Natural killer cell (primary cell): ENCODE measurements around the gene FAM217B. TPM values are rescaled to one million over a fixed set of nuclear protein-coding genes. Genes with fewer than 3 reads are reported as not detected.

ENCODE experiments used
- ATAC-seq, 3 donors: fragments of 150-1000 bp in 2 of 3; fragments of 200-7000 bp in 1 of 3; cut with Tn5 transposase; 1 replicate in 1 of 3; 2 replicates in 2 of 3; pipeline ENCODE4 v1.10.0; 2021; ENCODE audit warnings: mild to moderate bottlenecking in 2 of 3, moderate library complexity in 2 of 3
- DNase-seq, 2 donors: peaks; one replicate each; pipeline versions ENCODE4 v3.0.0 to v3.0.0-alpha.2; 2013 to 2021; ENCODE audit warnings: mixed read lengths in 1 of 2
- H3K27ac ChIP-seq: one replicate; pipeline ENCODE4 v1.5.1; 2013; ENCODE audit warnings: mild to moderate bottlenecking, low read length
- H3K27me3 ChIP-seq: one replicate; pipeline ENCODE4 v1.6.1; 2013; ENCODE audit warnings: low read length; ENCODE audit not compliant: control insufficient read depth, insufficient read depth
- H3K36me3 ChIP-seq: one replicate; pipeline ENCODE4 v1.6.1; 2013; ENCODE audit warnings: low read length; ENCODE audit not compliant: control insufficient read depth, insufficient read depth
- H3K4me1 ChIP-seq: one replicate; pipeline ENCODE4 v1.6.1; 2013; ENCODE audit warnings: low read length; ENCODE audit not compliant: control insufficient read depth, insufficient read depth
- H3K4me3 ChIP-seq: one replicate; pipeline ENCODE4 v1.5.1; 2013; ENCODE audit warnings: low read length
- H3K9me3 ChIP-seq: one replicate; pipeline ENCODE4 v1.6.1; 2013; ENCODE audit warnings: low read length; ENCODE audit not compliant: control insufficient read depth, insufficient read depth
- H3K27ac Mint-ChIP-seq, 2 donors: one replicate each; pipeline ENCODE4 v1.8.0; 2022; ENCODE audit warnings: mild to moderate bottlenecking in 2 of 2, mixed read lengths in 2 of 2, moderate library complexity in 1 of 2
- H3K27me3 Mint-ChIP-seq, 2 donors: one replicate each; pipeline ENCODE4 v1.8.0; 2022; ENCODE audit warnings: low read depth in 2 of 2, mixed read lengths in 2 of 2
- H3K36me3 Mint-ChIP-seq: one replicate; pipeline ENCODE4 v1.8.0; 2022; ENCODE audit warnings: mixed read lengths
- H3K4me1 Mint-ChIP-seq, 2 donors: one replicate each; pipeline ENCODE4 v1.8.0; 2022; ENCODE audit warnings: mixed read lengths in 2 of 2
- H3K4me3 Mint-ChIP-seq: one replicate; pipeline ENCODE4 v1.8.0; 2022; ENCODE audit warnings: mild to moderate bottlenecking, moderate library complexity, mixed read lengths
- H3K9me3 Mint-ChIP-seq, 2 donors: one replicate each; pipeline ENCODE4 v1.8.0; 2022; ENCODE audit warnings: mixed read lengths in 2 of 2
- CTCF ChIP-seq: fragments of 200-600 bp; IDR thresholded peaks from one replicate; pipeline ENCODE4 v1.8.0; 2022; ENCODE audit warnings: antibody characterized with exemption
- WGBS: methylation state at CpG from one replicate; pipeline ENCODE4 v1.1.7; 2013; ENCODE audit warnings: missing lambda C conversion rate; ENCODE audit not compliant: insufficient coverage; 5-methylcytosine and 5-hydroxymethylcytosine counted together
- intact Hi-C: fragments of 100-400 bp; cut with micrococcal nuclease; formaldehyde crosslinking; loops from one replicate; pipeline ENCODE4 v1.14.2; 2022
- total RNA-seq, 4 donors: library from RNA; stranded (reverse); fragments of 120-200 nt in 1 of 4; gene quantifications; one replicate each; pipeline versions ENCODE4 v1.2.3 to v1.2.4, GENCODE V29; 2013 to 2022

FAM217B gene
- total RNA-seq, 3 donors from 2014 or later (not counting 1 experiment from before 2014, with no cell fraction given): 17.1 to 31.1 (median 27.7) TPM

- Mint-ChIP-seq H3K9me3 (no peaks in the 10 kb centered on the region), H3K4me1 (no peaks in the 10 kb centered on the region), H3K4me3 (no peak overlapping the region), H3K27me3 (no peaks in the 10 kb centered on the region), H3K36me3 (peaks cover 7% of the 10 kb centered on the region), H3K27ac (no peak overlapping the region)
- intact Hi-C loops: no loop called here
- Histone ChIP-seq H3K9me3 (no peaks in the 10 kb centered on the region), H3K4me3 (no peak overlapping the region), H3K27ac (no peak overlapping the region), H3K27me3 (no peaks in the 10 kb centered on the region), H3K4me1 (no peaks in the 10 kb centered on the region), H3K36me3 (no peaks in the 10 kb centered on the region)
- WGBS: 90% methylated on average over 5 of the region's 6 CpGs
- ATAC-seq: no peak
- DNase-seq: no peak
- TF ChIP-seq CTCF: no peak
These were observed 36.1 kb downstream of the FAM217B start for GRCh38 chr20:59976156-59976782.

GRCh38 chr20:59977086-59977485 lies 36.9 kb downstream of the FAM217B start:
- TF ChIP-seq CTCF: no peak
- no peaks in the 10 kb centered on the region for H3K27me3 ChIP-seq
- no peak overlapping the region for H3K27ac ChIP-seq
- intact Hi-C loops: no loop called here
- Mint-ChIP-seq H3K9me3 (no peaks in the 10 kb centered on the region), H3K27ac (no peak overlapping the region), H3K4me1 (no peaks in the 10 kb centered on the region), H3K4me3 (no peak overlapping the region), H3K36me3 (peaks cover 7% of the 10 kb centered on the region), H3K27me3 (no peaks in the 10 kb centered on the region)
- H3K9me3 ChIP-seq: no peaks in the 10 kb centered on the region
- no peak for DNase-seq
- 94% methylated on average over 8 of the region's 9 CpGs for WGBS
- H3K36me3 ChIP-seq: no peaks in the 10 kb centered on the region
- ATAC-seq: no peak
- no peaks in the 10 kb centered on the region for H3K4me1 ChIP-seq
- no peak overlapping the region for H3K4me3 ChIP-seq

GRCh38 chr20:59983076-59983475 lies 42.9 kb downstream of the FAM217B start:
- no peak overlapping the region for H3K4me3 ChIP-seq
- peaks cover 5% of the 10 kb centered on the region for H3K4me1 ChIP-seq
- H3K36me3 Mint-ChIP-seq: no peaks in the 10 kb centered on the region
- 92% methylated on average over 8 of the region's 9 CpGs for WGBS
- H3K27me3 ChIP-seq: no peaks in the 10 kb centered on the region
- no peak overlapping the region for H3K27ac ChIP-seq
- no peaks in the 10 kb centered on the region for H3K9me3 ChIP-seq
- no peak overlapping the region for H3K4me3 Mint-ChIP-seq
- no peak overlapping the region for H3K27ac Mint-ChIP-seq
- no peak for DNase-seq
- intact Hi-C loops: no loop called here
- no peaks in the 10 kb centered on the region for H3K27me3 Mint-ChIP-seq
- H3K36me3 ChIP-seq: no peaks in the 10 kb centered on the region
- H3K4me1 Mint-ChIP-seq: peaks cover 5 to 8% of the 10 kb centered on the region in 2 donors
- no peak for ATAC-seq
- H3K9me3 Mint-ChIP-seq: no peaks in the 10 kb centered on the region
- no peak for TF ChIP-seq CTCF

GRCh38 chr20:59984541-59984940 lies 44.4 kb downstream of the FAM217B start:
- Histone ChIP-seq H3K4me3 (no peak overlapping the region), H3K9me3 (no peaks in the 10 kb centered on the region), H3K27ac (no peak overlapping the region), H3K27me3 (no peaks in the 10 kb centered on the region), H3K36me3 (no peaks in the 10 kb centered on the region), H3K4me1 (peaks cover 5% of the 10 kb centered on the region)
- DNase-seq (no peak), ATAC-seq (no peak)
- H3K4me3 Mint-ChIP-seq: no peak overlapping the region
- H3K27ac Mint-ChIP-seq: no peak overlapping the region
- no peaks in the 10 kb centered on the region for H3K9me3 Mint-ChIP-seq
- WGBS: 0% methylated on average over 3 of the region's 4 CpGs
- H3K4me1 Mint-ChIP-seq: peaks cover 11 to 14% of the 10 kb centered on the region in 2 donors
- H3K36me3 Mint-ChIP-seq: no peaks in the 10 kb centered on the region
- intact Hi-C loops: no loop called here
- no peaks in the 10 kb centered on the region for H3K27me3 Mint-ChIP-seq
- no peak for TF ChIP-seq CTCF
